Brain microvascular endothelial cell (primary cell): ENCODE results near the gene BARX2.

Experiments
- DNase-seq: peaks from one replicate; pipeline ENCODE4 v3.0.0-alpha.2; 2020
- H3K27ac ChIP-seq: fragments of 250-450 bp; sonication (Bioruptor Pico); 2 replicates; pipeline ENCODE4 v1.5.1; 2020; ENCODE audit warnings: mild to moderate bottlenecking, moderate library complexity
- H3K27me3 ChIP-seq: fragments of 250-450 bp; sonication (Bioruptor Pico); replicated peaks from 2 replicates; pipeline ENCODE4 v1.5.1; 2020; ENCODE audit warnings: mild to moderate bottlenecking
- H3K36me3 ChIP-seq: fragments of 250-450 bp; sonication (Bioruptor Pico); replicated peaks from 2 replicates; pipeline ENCODE4 v1.5.1; 2020; ENCODE audit warnings: mild to moderate bottlenecking
- H3K4me3 ChIP-seq: 2 replicates; pipeline ENCODE4 v1.5.1; 2011; ENCODE audit warnings: low read depth, mild to moderate bottlenecking, control low read depth, low read length, moderate library complexity
- in situ Hi-C: cut with HindIII; loops from 2 replicates; pipeline ENCODE4 v1.10.0; 2017; ENCODE audit warnings: low sequenced_read_pairs, low pct_ligation_motif_present
- TF ChIP-seq, protein P1 (sequence below): IDR thresholded peaks from 2 replicates; pipeline ENCODE4 v1.5.1; 2011; ENCODE audit warnings: low read depth, mild to moderate bottlenecking, moderate library complexity, low read length, control low read depth, inconsistent platforms; ENCODE audit errors: missing control alignments

Gene BARX2

DNA sequence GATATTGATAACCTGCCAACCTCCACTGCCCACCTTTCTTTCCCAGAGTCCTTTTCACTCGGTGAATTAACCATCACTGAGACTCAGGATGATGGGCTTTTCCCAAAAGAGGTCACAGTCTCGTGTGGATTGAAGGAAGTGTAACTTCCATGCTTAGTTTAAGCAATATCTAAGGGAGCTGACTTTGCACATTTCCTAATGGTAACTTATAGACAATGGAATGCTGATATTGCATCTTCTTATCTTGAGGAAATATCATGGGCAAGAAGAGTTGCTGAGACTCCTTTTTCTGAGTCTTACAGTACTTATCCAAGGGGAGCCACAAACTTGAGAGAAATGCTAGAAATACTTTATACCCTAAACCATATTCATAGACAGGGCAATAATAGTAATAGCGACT is 8.8 kb downstream of the BARX2 start:
- DNase-seq, result no peak
- Histone ChIP-seq H3K36me3 (no peaks in the 10 kb centered on the region), H3K4me3 (no peak overlapping the region), H3K27me3 (no peaks in the 10 kb centered on the region), H3K27ac (no peak overlapping the region)
- in situ Hi-C loops, result no loop called here
- TF ChIP-seq, protein P1, sequence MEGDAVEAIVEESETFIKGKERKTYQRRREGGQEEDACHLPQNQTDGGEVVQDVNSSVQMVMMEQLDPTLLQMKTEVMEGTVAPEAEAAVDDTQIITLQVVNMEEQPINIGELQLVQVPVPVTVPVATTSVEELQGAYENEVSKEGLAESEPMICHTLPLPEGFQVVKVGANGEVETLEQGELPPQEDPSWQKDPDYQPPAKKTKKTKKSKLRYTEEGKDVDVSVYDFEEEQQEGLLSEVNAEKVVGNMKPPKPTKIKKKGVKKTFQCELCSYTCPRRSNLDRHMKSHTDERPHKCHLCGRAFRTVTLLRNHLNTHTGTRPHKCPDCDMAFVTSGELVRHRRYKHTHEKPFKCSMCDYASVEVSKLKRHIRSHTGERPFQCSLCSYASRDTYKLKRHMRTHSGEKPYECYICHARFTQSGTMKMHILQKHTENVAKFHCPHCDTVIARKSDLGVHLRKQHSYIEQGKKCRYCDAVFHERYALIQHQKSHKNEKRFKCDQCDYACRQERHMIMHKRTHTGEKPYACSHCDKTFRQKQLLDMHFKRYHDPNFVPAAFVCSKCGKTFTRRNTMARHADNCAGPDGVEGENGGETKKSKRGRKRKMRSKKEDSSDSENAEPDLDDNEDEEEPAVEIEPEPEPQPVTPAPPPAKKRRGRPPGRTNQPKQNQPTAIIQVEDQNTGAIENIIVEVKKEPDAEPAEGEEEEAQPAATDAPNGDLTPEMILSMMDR, result no peak

DNA sequence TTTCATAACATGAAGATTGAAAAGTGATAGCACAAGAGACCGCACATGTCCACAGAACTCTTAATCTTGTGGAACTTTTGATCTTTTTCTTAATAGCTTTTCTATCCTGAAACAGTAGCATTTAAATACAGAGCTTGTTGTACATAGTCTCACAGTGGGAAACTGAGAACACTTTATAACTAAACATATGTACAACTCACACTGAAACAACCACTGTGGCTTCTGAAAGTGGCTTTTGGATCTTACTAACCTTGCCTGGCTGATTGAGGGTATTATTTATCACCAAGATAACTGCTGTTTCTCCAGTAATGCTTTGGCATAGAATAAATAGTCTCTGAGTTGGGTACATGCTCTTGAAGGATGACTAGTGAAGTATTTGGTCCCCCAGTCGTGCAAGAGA is 10.2 kb downstream of the BARX2 start:
- Histone ChIP-seq H3K36me3 (no peaks in the 10 kb centered on the region), H3K27me3 (no peaks in the 10 kb centered on the region), H3K4me3 (no peak overlapping the region), H3K27ac (no peak overlapping the region)
- in situ Hi-C loops, result no loop called here
- TF ChIP-seq, protein P1, result no peak
- no peak for DNase-seq

DNA sequence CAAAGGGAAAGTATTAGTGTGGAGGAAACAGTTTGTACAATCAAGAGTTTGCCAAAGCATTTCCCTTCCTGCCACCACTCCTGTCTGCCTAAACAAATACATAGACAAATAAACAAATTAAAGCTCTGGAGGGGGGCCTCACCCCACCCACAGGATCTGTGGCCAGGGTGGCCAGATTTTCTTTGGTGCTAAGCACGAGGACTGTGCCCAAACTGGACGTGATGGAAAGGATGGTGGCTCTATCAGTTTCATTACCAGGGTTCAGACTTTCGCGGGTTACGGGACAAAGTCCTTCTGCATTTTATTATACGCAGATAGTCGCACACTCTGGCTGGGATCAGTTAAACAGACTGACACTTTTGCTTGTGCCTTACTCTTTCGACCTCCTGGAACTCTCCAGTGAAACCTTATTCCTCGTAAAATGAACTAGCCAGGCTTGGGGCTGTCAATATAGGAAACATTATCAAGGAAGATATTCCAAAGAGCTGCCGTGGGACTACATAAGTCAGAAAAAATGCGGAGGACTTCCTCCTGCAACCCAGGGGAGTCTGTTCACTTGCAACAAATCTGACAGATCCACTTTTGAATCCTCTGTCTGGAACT is 11.2 kb downstream of the BARX2 start:
- Histone ChIP-seq H3K4me3 (no peak overlapping the region), H3K27ac (no peak overlapping the region), H3K27me3 (no peaks in the 10 kb centered on the region), H3K36me3 (no peaks in the 10 kb centered on the region)
- TF ChIP-seq, protein P1, result no peak
- no peak for DNase-seq
- in situ Hi-C loops, result no loop called here

DNA sequence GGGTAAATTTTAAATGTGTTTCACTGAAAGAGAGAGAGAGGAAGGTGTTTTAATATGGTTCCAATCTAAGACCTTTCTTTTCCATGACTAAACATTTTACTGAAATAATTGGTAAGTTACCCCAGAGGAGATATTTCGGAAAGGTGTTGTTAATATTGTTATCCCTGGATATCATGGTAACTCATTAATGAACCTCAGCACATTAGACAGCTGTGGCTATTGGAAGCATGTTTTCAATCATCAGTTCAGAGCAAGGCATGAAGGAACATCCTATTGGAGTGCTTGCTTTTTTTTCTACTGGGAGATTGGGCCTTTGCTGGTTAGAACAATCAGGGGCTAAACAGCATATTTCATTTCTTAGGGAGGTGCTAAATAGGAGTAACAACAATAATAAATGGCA is 11.8 kb downstream of the BARX2 start:
- no peak overlapping the region for H3K27ac ChIP-seq
- in situ Hi-C loops, result no loop called here
- no peaks in the 10 kb centered on the region for H3K36me3 ChIP-seq
- TF ChIP-seq, protein P1, result no peak
- H3K27me3 ChIP-seq, result no peaks in the 10 kb centered on the region
- no peak for DNase-seq
- H3K4me3 ChIP-seq, result no peak overlapping the region

DNA sequence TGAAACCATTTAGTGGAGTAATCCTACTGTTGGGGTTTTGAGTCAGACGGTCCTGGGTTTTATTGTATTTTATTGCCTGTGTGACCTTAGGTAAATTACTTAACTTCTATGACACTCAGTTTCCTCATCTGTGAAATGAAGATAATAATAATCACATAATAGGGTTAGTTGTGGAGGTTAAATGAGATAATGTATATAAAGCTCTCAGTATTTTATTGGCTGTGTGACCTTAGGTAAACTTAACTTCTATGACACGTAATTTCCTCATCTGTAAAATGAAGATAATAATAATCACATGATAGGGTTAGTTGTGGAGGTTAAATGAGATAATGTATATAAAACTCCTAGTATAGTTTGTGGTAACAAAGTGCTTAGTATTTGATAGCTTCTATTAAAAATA is 13.2 kb downstream of the BARX2 start:
- DNase-seq, result no peak
- in situ Hi-C loops, result no loop called here
- H3K27ac ChIP-seq, result no peak overlapping the region
- no peaks in the 10 kb centered on the region for H3K36me3 ChIP-seq
- TF ChIP-seq, protein P1, result no peak
- H3K27me3 ChIP-seq, result no peaks in the 10 kb centered on the region
- H3K4me3 ChIP-seq, result no peak overlapping the region

DNA sequence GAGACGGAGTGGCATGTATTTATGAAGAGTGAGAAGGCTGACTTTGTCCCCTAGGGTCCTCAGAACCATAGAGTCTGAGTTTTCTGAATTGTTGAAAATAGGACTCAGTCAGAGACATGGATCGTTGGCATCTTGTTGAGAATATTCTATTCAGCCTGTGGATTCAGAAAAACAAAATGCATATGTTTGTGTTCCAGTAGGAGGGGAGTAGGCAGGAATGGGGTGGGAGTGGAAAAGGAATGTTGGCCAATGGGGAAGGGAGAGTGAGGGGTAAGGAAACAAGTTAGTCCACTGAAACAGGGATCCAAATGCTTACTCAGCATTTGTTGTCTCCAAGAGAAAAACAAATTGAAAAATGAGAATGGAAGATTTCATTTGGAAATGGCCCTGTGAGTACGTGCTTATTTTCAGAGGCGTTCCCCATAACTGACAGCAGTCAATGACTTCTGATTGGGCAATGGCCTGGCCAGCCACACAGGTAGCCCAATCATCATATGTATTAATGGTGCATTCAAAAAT is 14.7 kb downstream of the BARX2 start:
- DNase-seq, result no peak
- in situ Hi-C loops, result no loop called here
- H3K36me3 ChIP-seq, result no peaks in the 10 kb centered on the region
- H3K4me3 ChIP-seq, result no peak overlapping the region
- no peaks in the 10 kb centered on the region for H3K27me3 ChIP-seq
- TF ChIP-seq, protein P1, result no peak
- H3K27ac ChIP-seq, result no peak overlapping the region
